HCT116 (cell line): Measurements from ENCODE around the gene TMEM91. TPM values are rescaled to one million over a fixed set of nuclear protein-coding genes. Genes with fewer than 3 reads are reported as not detected.

Source experiments
- ATAC-seq: fragments of 200-7000 bp; cut with Tn5 transposase; 2 replicates; pipeline ENCODE4 v1.9.1; 2020; ENCODE audit warnings: mild to moderate bottlenecking, moderate library complexity
- BruUV-seq: library from RNA; stranded (reverse); fragments of 400-500 nt; replicated peaks from 2 replicates; lab custom pipeline; 2021; lab: Mats Ljungman, UMichigan
- CTCF ChIA-PET: fragments of 300-600 bp; sonication (Branson Sonifier 250); formaldehyde crosslinking; loops from one replicate; lab custom pipeline; 2021; ENCODE audit warnings: antibody characterized with exemption; lab: Charles Lee
- POLR2A ChIA-PET: fragments of 300-600, 350-600 bp; sonication (Branson Sonifier 250); formaldehyde crosslinking; loops from one replicate; lab custom pipeline; 2021; ENCODE audit warnings: antibody characterized with exemption; lab: Charles Lee
- RAD21 ChIA-PET, 2 experiments: fragments of 300-600 bp; sonication (Branson Sonifier 250); formaldehyde crosslinking; loops; one replicate each; lab custom pipeline; 2023; ENCODE audit warnings: low total read pairs in 2 of 2; ENCODE audit not compliant: uncharacterized antibody in 2 of 2, unreplicated experiment in 2 of 2, low non-redundant PET in 1 of 2; lab: Charles Lee
- DNase-seq: peaks from one replicate; pipeline ENCODE4 v3.0.0-alpha.2; 2010; ENCODE audit warnings: low read depth, low spot score
- H2AFZ ChIP-seq: fragments of 200-600 bp; shearing (Covaris generic), sonication (generic); 2 replicates; pipeline ENCODE4 v1.6.1; 2017; ENCODE audit warnings: low read depth, mixed run types, mixed read lengths, antibody characterized with exemption, low read length; ENCODE audit not compliant: poor library complexity, severe bottlenecking
- H3K27ac ChIP-seq: 2 replicates; pipeline ENCODE4 v1.5.1; 2012; ENCODE audit warnings: low read depth, low read length
- H3K27me3 ChIP-seq: fragments of 200-600 bp; sonication (generic); 2 replicates; pipeline ENCODE4 v1.6.1; 2016; ENCODE audit warnings: mixed run types, low read length, mixed read lengths; ENCODE audit not compliant: insufficient read depth
- H3K36me3 ChIP-seq, 2 experiments: fragments of 200-500 bp in 1 of 2; fragments of 200-600 bp in 1 of 2; sonication (Bioruptor generic) in 1 of 2; sonication (generic) in 1 of 2; 2 replicates each; pipeline versions ENCODE4 v1.5.1 to v1.6.1; 2014 to 2016; ENCODE audit warnings: low read length in 2 of 2, inconsistent platforms in 1 of 2, mixed read lengths in 1 of 2, mixed run types in 1 of 2; ENCODE audit not compliant: insufficient read depth in 2 of 2, control insufficient read depth in 1 of 2
- H3K4me1 ChIP-seq, 2 experiments: fragments of 200-600 bp in 1 of 2; sonication (generic) in 1 of 2; 2 replicates each; pipeline versions ENCODE4 v1.5.1 to v1.6.1; 2012 to 2017; ENCODE audit warnings: low read length in 2 of 2, inconsistent platforms in 1 of 2, mild to moderate bottlenecking in 1 of 2, mixed read lengths in 1 of 2, mixed run types in 1 of 2, moderate library complexity in 1 of 2; ENCODE audit not compliant: insufficient read depth in 2 of 2, control insufficient read depth in 1 of 2
- H3K4me2 ChIP-seq: fragments of 200-600 bp; sonication (generic); 2 replicates; pipeline ENCODE4 v1.6.1; 2017; ENCODE audit warnings: mixed run types, low read length, mixed read lengths
- H3K4me3 ChIP-seq, 2 experiments: fragments of 200-600 bp in 1 of 2; sonication (generic) in 1 of 2; replicated peaks in 1 of 2; 2 replicates each; pipeline ENCODE4 v1.5.1; 2011 to 2016; ENCODE audit warnings: low read length in 2 of 2, control low read depth in 1 of 2, low read depth in 1 of 2, mild to moderate bottlenecking in 1 of 2, mixed read lengths in 1 of 2, mixed run types in 1 of 2
- H3K79me2 ChIP-seq: fragments of 200-600 bp; sonication (generic); 2 replicates; pipeline ENCODE4 v1.6.1; 2017; ENCODE audit warnings: mild to moderate bottlenecking, mixed run types, low read length, moderate library complexity, mixed read lengths; ENCODE audit not compliant: insufficient read depth
- H3K9ac ChIP-seq: fragments of 200-600 bp; sonication (generic); 2 replicates; pipeline ENCODE4 v1.6.1; 2016; ENCODE audit warnings: low read length, mixed read lengths
- H3K9me2 ChIP-seq: fragments of 200-600 bp; sonication (generic), shearing (Covaris generic); 2 replicates; pipeline ENCODE4 v1.6.1; 2017; ENCODE audit warnings: mixed run types, mild to moderate bottlenecking, moderate library complexity; ENCODE audit not compliant: insufficient read depth
- H3K9me3 ChIP-seq, 2 experiments: fragments of 200-500 bp in 1 of 2; fragments of 200-600 bp in 1 of 2; sonication (Bioruptor generic) in 1 of 2; sonication (generic) in 1 of 2; 2 replicates each; pipeline ENCODE4 v1.6.1; 2014 to 2017; ENCODE audit warnings: low read length in 2 of 2, mixed read lengths in 2 of 2, inconsistent platforms in 1 of 2, low read depth in 1 of 2, mild to moderate bottlenecking in 1 of 2, mixed run types in 1 of 2, moderate library complexity in 1 of 2; ENCODE audit not compliant: control insufficient read depth in 1 of 2, insufficient read depth in 1 of 2
- H4K20me1 ChIP-seq: fragments of 200-600 bp; sonication (generic), shearing (Covaris generic); 2 replicates; pipeline ENCODE4 v1.6.1; 2017; ENCODE audit warnings: mixed run types, mild to moderate bottlenecking, moderate library complexity; ENCODE audit not compliant: insufficient read depth
- CBX3 ChIP-seq: IDR thresholded peaks from 2 replicates; pipeline ENCODE4 v1.6.1; 2012; ENCODE audit warnings: low read depth
- ELF1 ChIP-seq: IDR thresholded peaks from 2 replicates; pipeline ENCODE4 v1.6.1; 2012; ENCODE audit warnings: low read depth, borderline replicate concordance
- EZH2 ChIP-seq: fragments of 200-600 bp; sonication (generic); IDR thresholded peaks from 2 replicates; pipeline ENCODE4 v1.6.1; 2017; ENCODE audit warnings: antibody characterized with exemption, mixed run types
- EZH2phosphoT487 ChIP-seq: fragments of 200-600 bp; IDR thresholded peaks from 2 replicates; pipeline ENCODE4 v1.6.1; 2018; ENCODE audit warnings: antibody characterized with exemption, borderline replicate concordance
- POLR2A ChIP-seq: IDR thresholded peaks from 2 replicates; pipeline ENCODE4 v1.7.0; 2011; ENCODE audit warnings: borderline replicate concordance; ENCODE audit not compliant: insufficient read depth, insufficient read length; ENCODE audit errors: extremely low read depth
- RAD21 ChIP-seq: IDR thresholded peaks from 2 replicates; pipeline ENCODE4 v1.6.1; 2012; ENCODE audit warnings: low read depth, mild to moderate bottlenecking
- REST ChIP-seq: IDR thresholded peaks from 2 replicates; pipeline ENCODE4 v1.6.1; 2012; ENCODE audit warnings: low read depth
- TCF7L2 ChIP-seq: IDR thresholded peaks from 2 replicates; pipeline ENCODE4 v1.7.0; 2011; ENCODE audit warnings: borderline replicate concordance, inconsistent platforms; ENCODE audit not compliant: insufficient read depth, insufficient read length; ENCODE audit errors: extremely low read depth
- intact Hi-C: fragments of 100-400 bp; cut with micrococcal nuclease; formaldehyde crosslinking; loops from 2 replicates; pipeline ENCODE4 v1.10.0; 2022
- total RNA-seq: library from RNA; stranded (reverse); gene quantifications from one replicate; pipeline ENCODE4 v1.2.1, GENCODE V29; 2021; ENCODE audit not compliant: unreplicated experiment
- TF ChIP-seq, protein P1 (sequence below), 3 experiments: fragments of 200-600 bp in 1 of 3; sonication (generic) in 1 of 3; IDR thresholded peaks in 2 of 3; conservative IDR thresholded peaks in 1 of 3; 2 replicates each; pipeline ENCODE4 v1.5.1; 2012 to 2017; ENCODE audit warnings: low read depth in 2 of 3, low read length in 2 of 3, antibody characterized with exemption in 1 of 3, borderline replicate concordance in 1 of 3, control low read depth in 1 of 3, mild to moderate bottlenecking in 1 of 3, mixed read lengths in 1 of 3, mixed run types in 1 of 3, moderate library complexity in 1 of 3; ENCODE audit not compliant: insufficient read depth in 1 of 3
- TF ChIP-seq, protein P2 (sequence below): IDR thresholded peaks from 2 replicates; pipeline ENCODE4 v1.6.1; 2011; ENCODE audit warnings: mild to moderate bottlenecking, low read length, moderate library complexity; ENCODE audit not compliant: insufficient replicate concordance; ENCODE audit errors: extremely low read depth

The TMEM91 gene
- total RNA-seq, 1 experiment from 2014 or later = 4.4 TPM

GRCh38 chr19:41426116-41426841 is 49.9 kb downstream of the TMEM91 start:
- H3K4me3 ChIP-seq = no peak overlapping the region
- TF ChIP-seq TCF7L2 (no peak), CBX3 (no peak), ELF1 (no peak), REST (no peak), EZH2phosphoT487 (no peak), RAD21 (no peak), POLR2A (no peak), EZH2 (no peak)
- TF ChIP-seq, protein P1, sequence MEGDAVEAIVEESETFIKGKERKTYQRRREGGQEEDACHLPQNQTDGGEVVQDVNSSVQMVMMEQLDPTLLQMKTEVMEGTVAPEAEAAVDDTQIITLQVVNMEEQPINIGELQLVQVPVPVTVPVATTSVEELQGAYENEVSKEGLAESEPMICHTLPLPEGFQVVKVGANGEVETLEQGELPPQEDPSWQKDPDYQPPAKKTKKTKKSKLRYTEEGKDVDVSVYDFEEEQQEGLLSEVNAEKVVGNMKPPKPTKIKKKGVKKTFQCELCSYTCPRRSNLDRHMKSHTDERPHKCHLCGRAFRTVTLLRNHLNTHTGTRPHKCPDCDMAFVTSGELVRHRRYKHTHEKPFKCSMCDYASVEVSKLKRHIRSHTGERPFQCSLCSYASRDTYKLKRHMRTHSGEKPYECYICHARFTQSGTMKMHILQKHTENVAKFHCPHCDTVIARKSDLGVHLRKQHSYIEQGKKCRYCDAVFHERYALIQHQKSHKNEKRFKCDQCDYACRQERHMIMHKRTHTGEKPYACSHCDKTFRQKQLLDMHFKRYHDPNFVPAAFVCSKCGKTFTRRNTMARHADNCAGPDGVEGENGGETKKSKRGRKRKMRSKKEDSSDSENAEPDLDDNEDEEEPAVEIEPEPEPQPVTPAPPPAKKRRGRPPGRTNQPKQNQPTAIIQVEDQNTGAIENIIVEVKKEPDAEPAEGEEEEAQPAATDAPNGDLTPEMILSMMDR (IDR thresholded peaks at IDR 0.05 in 2 of 3, conservative IDR thresholded peaks at IDR 0.05 in 1 of 3; ENCODE audit: borderline replicate concordance in 1 of 3, insufficient read depth in 1 of 3, low read depth in 2 of 3, low read length in 2 of 3) = no peak
- TF ChIP-seq, protein P2, sequence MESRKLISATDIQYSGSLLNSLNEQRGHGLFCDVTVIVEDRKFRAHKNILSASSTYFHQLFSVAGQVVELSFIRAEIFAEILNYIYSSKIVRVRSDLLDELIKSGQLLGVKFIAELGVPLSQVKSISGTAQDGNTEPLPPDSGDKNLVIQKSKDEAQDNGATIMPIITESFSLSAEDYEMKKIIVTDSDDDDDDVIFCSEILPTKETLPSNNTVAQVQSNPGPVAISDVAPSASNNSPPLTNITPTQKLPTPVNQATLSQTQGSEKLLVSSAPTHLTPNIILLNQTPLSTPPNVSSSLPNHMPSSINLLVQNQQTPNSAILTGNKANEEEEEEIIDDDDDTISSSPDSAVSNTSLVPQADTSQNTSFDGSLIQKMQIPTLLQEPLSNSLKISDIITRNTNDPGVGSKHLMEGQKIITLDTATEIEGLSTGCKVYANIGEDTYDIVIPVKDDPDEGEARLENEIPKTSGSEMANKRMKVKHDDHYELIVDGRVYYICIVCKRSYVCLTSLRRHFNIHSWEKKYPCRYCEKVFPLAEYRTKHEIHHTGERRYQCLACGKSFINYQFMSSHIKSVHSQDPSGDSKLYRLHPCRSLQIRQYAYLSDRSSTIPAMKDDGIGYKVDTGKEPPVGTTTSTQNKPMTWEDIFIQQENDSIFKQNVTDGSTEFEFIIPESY = no peak
- H3K27ac ChIP-seq = no peak overlapping the region
- ATAC-seq (no peak), DNase-seq (no peak)
- CTCF ChIA-PET = no interaction called here
- H3K27me3 ChIP-seq = no peaks in the 10 kb centered on the region
- no peaks in the 10 kb centered on the region for H3K79me2 ChIP-seq
- RAD21 ChIA-PET = no interaction called here
- intact Hi-C loops = no loop called here
- no peaks in the 10 kb centered on the region for H4K20me1 ChIP-seq
- H3K4me2 ChIP-seq = no peak overlapping the region
- no TSS peak for BruUV-seq
- no peaks in the 10 kb centered on the region for H3K9me2 ChIP-seq
- H2AFZ ChIP-seq = no peak overlapping the region
- peaks cover 0 to 5% of the 10 kb centered on the region in 2 experiments; a peak in 2 of 4 replicates for H3K4me1 ChIP-seq
- H3K9ac ChIP-seq = no peak overlapping the region
- H3K36me3 ChIP-seq = no peaks in the 10 kb centered on the region; a peak in 2 of 4 replicates
- no peaks in the 10 kb centered on the region for H3K9me3 ChIP-seq
- POLR2A ChIA-PET = no interaction called here
